HCT116 (cell line): ENCODE measurements around the gene DCAF4.

Experiments
- ELF1 ChIP-seq: IDR thresholded peaks from 2 replicates; pipeline ENCODE4 v1.6.1; 2012; ENCODE audit warnings: low read depth, borderline replicate concordance
- FOSL1 ChIP-seq: IDR thresholded peaks from 2 replicates; pipeline ENCODE4 v1.6.1; 2012; ENCODE audit warnings: low read depth
- POLR2A ChIP-seq: IDR thresholded peaks from 2 replicates; pipeline ENCODE4 v1.7.0; 2011; ENCODE audit warnings: borderline replicate concordance; ENCODE audit not compliant: insufficient read depth, insufficient read length; ENCODE audit errors: extremely low read depth
- REST ChIP-seq: IDR thresholded peaks from 2 replicates; pipeline ENCODE4 v1.6.1; 2012; ENCODE audit warnings: low read depth
- YY1 ChIP-seq: IDR thresholded peaks from 2 replicates; pipeline ENCODE4 v1.6.1; 2011; ENCODE audit warnings: low read length, low read depth, moderate library complexity, mild to moderate bottlenecking; ENCODE audit not compliant: insufficient replicate concordance; ENCODE audit errors: extremely low read depth
- TF ChIP-seq, protein P1 (sequence below), 3 experiments: fragments of 200-600 bp in 1 of 3; sonication (generic) in 1 of 3; IDR thresholded peaks in 2 of 3; conservative IDR thresholded peaks in 1 of 3; 2 replicates each; pipeline ENCODE4 v1.5.1; 2012 to 2017; ENCODE audit warnings: low read depth in 2 of 3, low read length in 2 of 3, antibody characterized with exemption in 1 of 3, borderline replicate concordance in 1 of 3, control low read depth in 1 of 3, mild to moderate bottlenecking in 1 of 3, mixed read lengths in 1 of 3, mixed run types in 1 of 3, moderate library complexity in 1 of 3; ENCODE audit not compliant: insufficient read depth in 1 of 3

- TF ChIP-seq REST (no peak), POLR2A (no peak), FOSL1 (no peak), YY1 (no peak), ELF1 (no peak)
- TF ChIP-seq, protein P1, sequence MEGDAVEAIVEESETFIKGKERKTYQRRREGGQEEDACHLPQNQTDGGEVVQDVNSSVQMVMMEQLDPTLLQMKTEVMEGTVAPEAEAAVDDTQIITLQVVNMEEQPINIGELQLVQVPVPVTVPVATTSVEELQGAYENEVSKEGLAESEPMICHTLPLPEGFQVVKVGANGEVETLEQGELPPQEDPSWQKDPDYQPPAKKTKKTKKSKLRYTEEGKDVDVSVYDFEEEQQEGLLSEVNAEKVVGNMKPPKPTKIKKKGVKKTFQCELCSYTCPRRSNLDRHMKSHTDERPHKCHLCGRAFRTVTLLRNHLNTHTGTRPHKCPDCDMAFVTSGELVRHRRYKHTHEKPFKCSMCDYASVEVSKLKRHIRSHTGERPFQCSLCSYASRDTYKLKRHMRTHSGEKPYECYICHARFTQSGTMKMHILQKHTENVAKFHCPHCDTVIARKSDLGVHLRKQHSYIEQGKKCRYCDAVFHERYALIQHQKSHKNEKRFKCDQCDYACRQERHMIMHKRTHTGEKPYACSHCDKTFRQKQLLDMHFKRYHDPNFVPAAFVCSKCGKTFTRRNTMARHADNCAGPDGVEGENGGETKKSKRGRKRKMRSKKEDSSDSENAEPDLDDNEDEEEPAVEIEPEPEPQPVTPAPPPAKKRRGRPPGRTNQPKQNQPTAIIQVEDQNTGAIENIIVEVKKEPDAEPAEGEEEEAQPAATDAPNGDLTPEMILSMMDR (IDR thresholded peaks at IDR 0.05 in 2 of 3, conservative IDR thresholded peaks at IDR 0.05 in 1 of 3; ENCODE audit: borderline replicate concordance in 1 of 3, insufficient read depth in 1 of 3, low read depth in 2 of 3, low read length in 2 of 3): no peak
Observed at GRCh38 chr14:72924337-72924736, 1.9 kb upstream of the DCAF4 start.
